ENCODE data around the gene PROKR1.

DNA sequence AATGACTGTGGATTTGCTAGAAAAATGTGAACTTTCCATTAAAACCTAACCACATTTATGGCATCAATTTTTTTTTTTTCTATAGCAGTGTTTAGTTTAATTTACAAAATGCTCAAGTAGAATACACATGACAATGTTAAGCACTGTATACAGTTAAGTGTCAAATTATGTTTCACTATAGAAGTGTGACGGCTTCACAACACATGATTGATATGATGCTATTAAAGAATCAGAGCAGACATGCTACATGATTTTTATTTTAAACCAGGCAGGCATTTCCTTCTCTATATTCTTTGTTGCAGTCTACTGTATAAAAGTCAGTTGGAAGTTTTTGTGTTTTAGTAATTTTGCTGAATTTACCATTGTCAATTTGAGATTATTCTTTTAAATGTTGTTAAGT is 43.6 kb downstream of the PROKR1 start:
- TF ChIP-seq, protein P1, sequence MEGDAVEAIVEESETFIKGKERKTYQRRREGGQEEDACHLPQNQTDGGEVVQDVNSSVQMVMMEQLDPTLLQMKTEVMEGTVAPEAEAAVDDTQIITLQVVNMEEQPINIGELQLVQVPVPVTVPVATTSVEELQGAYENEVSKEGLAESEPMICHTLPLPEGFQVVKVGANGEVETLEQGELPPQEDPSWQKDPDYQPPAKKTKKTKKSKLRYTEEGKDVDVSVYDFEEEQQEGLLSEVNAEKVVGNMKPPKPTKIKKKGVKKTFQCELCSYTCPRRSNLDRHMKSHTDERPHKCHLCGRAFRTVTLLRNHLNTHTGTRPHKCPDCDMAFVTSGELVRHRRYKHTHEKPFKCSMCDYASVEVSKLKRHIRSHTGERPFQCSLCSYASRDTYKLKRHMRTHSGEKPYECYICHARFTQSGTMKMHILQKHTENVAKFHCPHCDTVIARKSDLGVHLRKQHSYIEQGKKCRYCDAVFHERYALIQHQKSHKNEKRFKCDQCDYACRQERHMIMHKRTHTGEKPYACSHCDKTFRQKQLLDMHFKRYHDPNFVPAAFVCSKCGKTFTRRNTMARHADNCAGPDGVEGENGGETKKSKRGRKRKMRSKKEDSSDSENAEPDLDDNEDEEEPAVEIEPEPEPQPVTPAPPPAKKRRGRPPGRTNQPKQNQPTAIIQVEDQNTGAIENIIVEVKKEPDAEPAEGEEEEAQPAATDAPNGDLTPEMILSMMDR (IDR thresholded peaks at IDR 0.05), result no peak
- TF ChIP-seq EP300 (IDR thresholded peaks at IDR 0.05) (no peak), POLR2AphosphoS5 (IDR thresholded peaks at IDR 0.05) (no peak)
